ENCODE results near the gene BIRC3.
"Not testable (repeated sequence)": the region's sequence is repeated elsewhere in the genome, so short reads cannot be mapped to it uniquely, and the experiment has no call there.

BIRC3 gene

DNA sequence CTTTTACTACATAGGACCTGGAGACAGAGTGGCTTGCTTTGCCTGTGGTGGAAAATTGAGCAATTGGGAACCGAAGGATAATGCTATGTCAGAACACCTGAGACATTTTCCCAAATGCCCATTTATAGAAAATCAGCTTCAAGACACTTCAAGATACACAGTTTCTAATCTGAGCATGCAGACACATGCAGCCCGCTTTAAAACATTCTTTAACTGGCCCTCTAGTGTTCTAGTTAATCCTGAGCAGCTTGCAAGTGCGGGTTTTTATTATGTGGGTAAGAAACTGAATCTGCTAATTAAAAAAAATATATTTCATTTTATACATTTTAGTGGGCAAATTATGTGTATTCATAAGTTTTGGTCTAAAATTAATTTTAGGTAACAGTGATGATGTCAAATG lies 7.8 kb downstream of the BIRC3 start:
- TF ChIP-seq POLR2AphosphoS5 (IDR thresholded peaks at IDR 0.05; ENCODE audit: borderline replicate concordance, low read depth, low read length): no peak
- no peak for TF ChIP-seq EZH2 (IDR thresholded peaks at IDR 0.05)
- TF ChIP-seq FOXP2 (optimal IDR thresholded peaks at IDR 0.05; ENCODE audit: control extremely low read depth, extremely low read length, insufficient read depth): no peak
- H3K27ac ChIP-seq: no peak overlapping the region
- H3K9me3 ChIP-seq (ENCODE audit: low read depth, low read length): no peaks in the 10 kb centered on the region
- no peak overlapping the region for H3K9ac ChIP-seq (ENCODE audit: insufficient read length)
- H3K36me3 ChIP-seq (ENCODE audit: insufficient read depth, low read length): no peaks in the 10 kb centered on the region
- H3K4me3 ChIP-seq: no peak overlapping the region
- DNase-seq (ENCODE audit: low read depth, low spot score): no peak

DNA sequence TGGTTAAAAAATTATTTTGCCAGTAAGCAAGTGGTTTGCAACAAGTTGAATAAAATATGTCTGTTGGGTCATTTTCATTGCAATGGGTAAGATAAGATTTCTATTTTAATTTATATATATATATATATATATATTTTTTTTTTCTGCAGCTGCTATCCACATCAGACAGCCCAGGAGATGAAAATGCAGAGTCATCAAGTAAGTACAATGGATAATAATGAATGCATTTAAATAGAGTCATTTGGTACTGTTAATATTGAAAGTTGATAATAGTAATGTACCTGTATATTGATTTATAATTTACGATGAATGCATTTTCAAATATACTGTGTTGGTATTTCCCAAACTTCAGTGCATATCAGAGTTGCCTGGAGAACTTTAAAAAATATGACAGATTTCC lies 11.5 kb downstream of the BIRC3 start:
- DNase-seq (ENCODE audit: low read depth, low spot score): no peak
- Histone ChIP-seq H3K4me3 (no peak overlapping the region), H3K36me3 (ENCODE audit: insufficient read depth, low read length) (no peaks in the 10 kb centered on the region), H3K27ac (no peak overlapping the region), H3K9me3 (ENCODE audit: low read depth, low read length) (no peaks in the 10 kb centered on the region), H3K9ac (ENCODE audit: insufficient read length) (no peak overlapping the region)
- TF ChIP-seq FOXP2 (optimal IDR thresholded peaks at IDR 0.05; ENCODE audit: control extremely low read depth, extremely low read length, insufficient read depth): no peak
- no peak for TF ChIP-seq POLR2AphosphoS5 (IDR thresholded peaks at IDR 0.05; ENCODE audit: borderline replicate concordance, low read depth, low read length)
- TF ChIP-seq EZH2 (IDR thresholded peaks at IDR 0.05): no peak

DNA sequence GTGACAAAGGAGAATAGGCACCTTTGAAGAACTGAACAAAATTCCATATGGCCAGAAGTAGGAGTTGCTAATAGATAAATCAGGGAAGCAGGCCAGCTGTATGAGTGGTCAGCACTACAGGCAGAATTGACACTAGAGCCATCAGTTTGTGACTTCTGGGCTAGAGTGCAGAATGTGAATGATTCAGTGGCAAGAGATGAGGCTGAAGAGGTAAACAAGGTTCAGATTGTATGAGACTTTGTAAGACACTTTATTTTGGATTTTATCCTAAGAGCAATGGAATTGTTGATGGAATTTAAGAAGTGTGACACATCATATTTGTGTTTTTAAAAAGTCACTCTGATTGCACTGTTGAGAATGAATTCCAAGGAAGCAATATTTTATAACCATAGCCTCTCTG lies 12.9 kb downstream of the BIRC3 start:
- Histone ChIP-seq H3K9me3 (ENCODE audit: low read depth, low read length) (no peaks in the 10 kb centered on the region), H3K9ac (ENCODE audit: insufficient read length) (no peak overlapping the region), H3K36me3 (ENCODE audit: insufficient read depth, low read length) (no peaks in the 10 kb centered on the region), H3K27ac (no peak overlapping the region), H3K4me3 (no peak overlapping the region)
- no peak for TF ChIP-seq EZH2 (IDR thresholded peaks at IDR 0.05)
- no peak for TF ChIP-seq FOXP2 (optimal IDR thresholded peaks at IDR 0.05; ENCODE audit: control extremely low read depth, extremely low read length, insufficient read depth)
- no peak for TF ChIP-seq POLR2AphosphoS5 (IDR thresholded peaks at IDR 0.05; ENCODE audit: borderline replicate concordance, low read depth, low read length)
- DNase-seq (ENCODE audit: low read depth, low spot score): no peak

DNA sequence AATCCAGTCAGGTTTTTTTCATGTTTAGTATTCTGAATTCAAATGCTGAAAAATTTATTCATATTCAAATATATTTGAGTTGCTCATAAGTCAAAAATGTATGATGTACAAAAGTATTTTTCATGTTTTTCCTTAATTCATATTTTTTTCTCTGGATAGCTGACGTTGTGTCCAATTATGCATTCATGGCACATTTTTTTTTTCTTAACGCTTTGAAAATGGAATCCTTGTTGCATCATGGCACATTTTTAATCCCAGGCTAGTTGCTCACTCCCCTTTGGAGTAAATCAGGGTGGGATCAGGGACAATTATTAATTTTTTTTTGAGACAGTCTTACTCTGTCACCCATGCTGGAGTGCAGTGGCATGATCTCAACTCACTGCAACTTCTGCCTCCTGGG lies 14.1 kb downstream of the BIRC3 start:
- H3K36me3 ChIP-seq (ENCODE audit: insufficient read depth, low read length): no peaks in the 10 kb centered on the region
- no peak for DNase-seq (ENCODE audit: low read depth, low spot score)
- H3K27ac ChIP-seq: no peak overlapping the region
- no peak overlapping the region for H3K9ac ChIP-seq (ENCODE audit: insufficient read length)
- no peak for TF ChIP-seq EZH2 (IDR thresholded peaks at IDR 0.05)
- TF ChIP-seq FOXP2 (optimal IDR thresholded peaks at IDR 0.05; ENCODE audit: control extremely low read depth, extremely low read length, insufficient read depth): no peak
- TF ChIP-seq POLR2AphosphoS5 (IDR thresholded peaks at IDR 0.05; ENCODE audit: borderline replicate concordance, low read depth, low read length): no peak
- no peak overlapping the region for H3K4me3 ChIP-seq
- H3K9me3 ChIP-seq (ENCODE audit: low read depth, low read length): no peaks in the 10 kb centered on the region

DNA sequence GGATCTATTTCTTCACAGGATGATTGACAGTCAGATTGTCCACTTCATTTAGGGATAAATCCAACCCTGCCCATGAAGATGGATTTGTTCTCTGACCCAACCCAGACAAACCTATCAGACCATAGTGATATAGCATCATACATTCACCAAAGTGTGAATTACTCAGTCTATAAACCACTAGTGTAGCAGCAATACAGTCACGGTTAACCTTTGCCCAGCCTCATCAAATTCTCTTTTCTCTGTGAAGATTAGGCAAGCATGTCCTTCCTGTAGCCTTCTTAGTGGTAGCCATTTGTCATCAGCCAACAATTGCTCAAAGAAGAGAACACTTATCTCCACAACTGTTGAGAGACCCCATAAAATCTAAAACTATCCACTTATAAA lies 15.3 kb downstream of the BIRC3 start:
- Histone ChIP-seq H3K9me3 (ENCODE audit: low read depth, low read length) (no peaks in the 10 kb centered on the region), H3K27ac (no peak overlapping the region), H3K36me3 (ENCODE audit: insufficient read depth, low read length) (no peaks in the 10 kb centered on the region), H3K4me3 (no peak overlapping the region), H3K9ac (ENCODE audit: insufficient read length) (no peak overlapping the region)
- no peak for TF ChIP-seq EZH2 (IDR thresholded peaks at IDR 0.05)
- no peak for TF ChIP-seq FOXP2 (optimal IDR thresholded peaks at IDR 0.05; ENCODE audit: control extremely low read depth, extremely low read length, insufficient read depth)
- no peak for DNase-seq (ENCODE audit: low read depth, low spot score)

DNA sequence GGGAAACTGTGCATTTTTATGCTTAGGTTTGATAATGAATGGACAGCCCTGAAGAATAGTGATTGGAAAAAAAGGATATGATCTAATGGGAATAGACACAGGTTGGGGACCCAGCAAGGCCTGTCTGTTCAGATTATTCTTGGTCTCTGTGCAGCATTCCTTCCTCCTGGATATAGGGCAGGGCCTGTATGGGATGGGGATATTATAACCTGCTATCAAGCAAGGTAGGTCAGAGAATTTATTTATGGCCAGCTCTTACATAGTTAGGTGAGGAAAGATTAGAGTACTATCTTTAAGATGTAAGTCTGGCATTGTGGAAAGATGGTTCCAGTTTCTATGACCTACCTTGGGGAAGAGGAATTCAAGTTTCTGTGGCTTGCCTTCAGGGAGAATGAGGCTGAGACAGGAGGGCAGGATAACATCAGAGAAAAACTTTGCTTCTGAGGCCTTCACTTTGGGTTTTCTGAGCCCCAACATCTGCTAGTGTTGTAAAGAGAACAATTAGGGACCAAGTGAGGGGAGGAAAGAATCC lies 21.3 kb downstream of the BIRC3 start:
- Histone ChIP-seq H3K9ac (ENCODE audit: insufficient read length) (no peak overlapping the region), H3K4me3 (no peak overlapping the region), H3K27ac (no peak overlapping the region), H3K9me3 (ENCODE audit: low read depth, low read length) (no peaks in the 10 kb centered on the region), H3K36me3 (ENCODE audit: insufficient read depth, low read length) (no peaks in the 10 kb centered on the region)
- no peak for TF ChIP-seq FOXP2 (optimal IDR thresholded peaks at IDR 0.05; ENCODE audit: control extremely low read depth, extremely low read length, insufficient read depth)
- DNase-seq (ENCODE audit: low read depth, low spot score): no peak

DNA sequence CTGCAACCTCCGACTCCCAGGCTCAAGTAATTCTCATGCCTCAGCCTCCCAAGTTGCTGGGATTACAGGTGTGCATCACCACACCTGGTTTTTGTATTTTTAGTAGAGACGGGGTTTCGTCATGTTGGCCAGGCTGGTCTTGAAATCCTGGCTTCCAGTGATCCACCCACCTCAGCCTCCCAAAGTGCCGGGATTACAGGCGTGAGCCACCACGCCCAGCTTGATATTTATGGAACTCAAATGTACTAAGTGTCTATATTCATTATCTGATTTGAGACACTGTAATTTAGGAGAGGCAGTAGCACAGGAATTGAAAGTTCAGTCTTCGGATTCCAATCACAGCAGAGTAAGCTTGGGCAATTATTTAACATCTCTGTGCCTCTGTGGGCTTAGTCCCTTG lies 24.0 kb downstream of the BIRC3 start:
- not testable (repeated sequence) for H3K9ac ChIP-seq (ENCODE audit: insufficient read length)

DNA sequence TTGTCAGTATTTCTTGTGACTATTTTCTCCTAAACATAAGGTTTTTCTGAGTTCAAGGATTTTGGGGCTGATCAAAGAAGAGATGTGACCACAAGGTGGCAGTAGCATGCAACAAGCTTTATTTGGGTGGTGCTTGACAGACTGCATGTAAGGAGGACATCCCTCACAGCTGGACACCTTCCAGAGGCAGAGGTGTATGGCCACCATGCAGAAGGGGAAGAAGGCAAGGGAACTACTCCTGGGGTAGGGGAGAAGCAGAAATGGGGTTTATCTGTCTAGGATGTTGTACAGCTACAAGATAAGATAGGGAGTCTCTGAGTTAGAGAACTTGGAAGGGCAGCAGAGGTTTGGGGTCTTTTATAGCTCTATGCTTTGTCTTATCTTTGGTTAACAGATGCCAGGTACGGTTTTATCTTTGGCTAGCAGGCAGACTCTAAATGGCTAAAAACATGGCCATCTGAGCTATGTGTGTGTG lies 24.6 kb downstream of the BIRC3 start:
- no peak for DNase-seq (ENCODE audit: low read depth, low spot score)
- Histone ChIP-seq H3K9me3 (ENCODE audit: low read depth, low read length) (no peaks in the 10 kb centered on the region), H3K36me3 (ENCODE audit: insufficient read depth, low read length) (no peaks in the 10 kb centered on the region), H3K27ac (no peak overlapping the region), H3K9ac (ENCODE audit: insufficient read length) (no peak overlapping the region), H3K4me3 (no peak overlapping the region)
- TF ChIP-seq FOXP2 (optimal IDR thresholded peaks at IDR 0.05; ENCODE audit: control extremely low read depth, extremely low read length, insufficient read depth) (no peak), EZH2 (IDR thresholded peaks at IDR 0.05) (no peak), POLR2AphosphoS5 (IDR thresholded peaks at IDR 0.05; ENCODE audit: borderline replicate concordance, low read depth, low read length) (no peak)

More for the DNA sequence above, 24.0 kb downstream of the BIRC3 start:
- H3K4me3 ChIP-seq; H3K27ac ChIP-seq; H3K36me3 ChIP-seq (ENCODE audit: insufficient read depth, low read length); H3K9me3 ChIP-seq (ENCODE audit: low read depth, low read length); DNase-seq (ENCODE audit: low read depth, low spot score): not testable (repeated sequence)

DNA sequence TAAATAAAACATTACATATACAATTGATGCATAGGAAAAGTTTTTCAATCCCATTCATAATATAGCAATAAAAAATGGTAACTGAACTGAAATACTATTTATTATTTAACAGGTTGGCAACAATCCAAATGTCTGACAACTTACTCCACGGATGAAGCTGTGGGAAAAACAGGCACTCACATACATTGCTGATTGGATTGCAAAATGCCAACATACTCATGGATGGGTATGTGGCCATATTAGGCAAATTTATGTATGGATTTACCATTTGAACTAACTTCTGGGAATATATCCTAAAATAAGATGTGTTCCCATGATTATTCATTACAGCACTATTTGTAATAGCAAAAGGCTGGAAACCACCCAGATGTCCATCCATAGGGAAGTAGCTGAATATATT lies 26.5 kb downstream of the BIRC3 start:
- TF ChIP-seq POLR2AphosphoS5 (IDR thresholded peaks at IDR 0.05; ENCODE audit: borderline replicate concordance, low read depth, low read length) (no peak), FOXP2 (optimal IDR thresholded peaks at IDR 0.05; ENCODE audit: control extremely low read depth, extremely low read length, insufficient read depth) (no peak), EZH2 (IDR thresholded peaks at IDR 0.05) (no peak)
- H3K4me3 ChIP-seq: no peak overlapping the region
- no peak overlapping the region for H3K27ac ChIP-seq

More for the DNA sequence above, 26.5 kb downstream of the BIRC3 start:
- Histone ChIP-seq H3K36me3 (ENCODE audit: insufficient read depth, low read length) (no peaks in the 10 kb centered on the region), H3K9ac (ENCODE audit: insufficient read length) (no peak overlapping the region), H3K9me3 (ENCODE audit: low read depth, low read length) (no peaks in the 10 kb centered on the region)
- no peak for DNase-seq (ENCODE audit: low read depth, low spot score)

Data from SK-N-MC (cell line).